Mesenchymal stem cell (in vitro differentiated cells and primary cell): ENCODE measurements around the gene PARVB.
A peak's percentile ranks its signal among the peaks of the same experiment; 100 is the strongest.

Source experiments
- DNase-seq: peaks from one replicate; pipeline ENCODE4 v3.0.0-alpha.2; 2013
- H2AFZ ChIP-seq: one replicate; pipeline ENCODE4 v1.6.1; 2013; ENCODE audit warnings: low read depth, mild to moderate bottlenecking, control low read depth, inconsistent platforms, low read length, moderate library complexity
- H2AK5ac ChIP-seq: 2 replicates; pipeline ENCODE4 v1.6.1; 2013; ENCODE audit warnings: low read length, moderate library complexity, mild to moderate bottlenecking, inconsistent platforms; ENCODE audit not compliant: severe bottlenecking
- H2BK120ac ChIP-seq: one replicate; pipeline ENCODE4 v1.6.1; 2013; ENCODE audit warnings: low read depth, mild to moderate bottlenecking, inconsistent platforms, low read length, moderate library complexity
- H2BK12ac ChIP-seq, 2 experiments: one replicate each; pipeline ENCODE4 v1.6.1; 2013; ENCODE audit warnings: inconsistent platforms in 2 of 2, low read length in 2 of 2, mild to moderate bottlenecking in 2 of 2, moderate library complexity in 2 of 2, control low read depth in 1 of 2
- H2BK15ac ChIP-seq: one replicate; pipeline ENCODE4 v1.6.1; 2013; ENCODE audit warnings: mild to moderate bottlenecking, low read depth, inconsistent platforms; ENCODE audit not compliant: poor library complexity, severe bottlenecking
- H2BK5ac ChIP-seq: 2 replicates; pipeline ENCODE4 v1.6.1; 2013; ENCODE audit warnings: low read depth, mild to moderate bottlenecking, low read length, control low read depth, inconsistent platforms; ENCODE audit not compliant: poor library complexity, severe bottlenecking
- H3K14ac ChIP-seq, 2 experiments: one replicate each; pipeline ENCODE4 v1.6.1; 2013; ENCODE audit warnings: inconsistent platforms in 2 of 2, low read length in 2 of 2, control low read depth in 1 of 2, mild to moderate bottlenecking in 1 of 2, moderate library complexity in 1 of 2
- H3K18ac ChIP-seq, 2 experiments: one replicate each; pipeline ENCODE4 v1.6.1; 2013; ENCODE audit warnings: inconsistent platforms in 2 of 2, low read length in 2 of 2, control low read depth in 1 of 2, low read depth in 1 of 2, mild to moderate bottlenecking in 1 of 2
- H3K23ac ChIP-seq, 2 experiments: one replicate each; pipeline ENCODE4 v1.6.1; 2013; ENCODE audit warnings: inconsistent platforms in 2 of 2, low read length in 2 of 2, mild to moderate bottlenecking in 2 of 2, moderate library complexity in 2 of 2, control low read depth in 1 of 2
- H3K27ac ChIP-seq: 2 replicates; pipeline ENCODE4 v1.5.1; 2013; ENCODE audit warnings: mild to moderate bottlenecking, moderate library complexity, low read length, control low read depth, inconsistent platforms; ENCODE audit not compliant: poor library complexity, severe bottlenecking
- H3K27me3 ChIP-seq, 2 experiments: 2 replicates each; pipeline versions ENCODE4 v1.6.1 to v1.7.0; 2013; ENCODE audit warnings: low read length in 2 of 2, mild to moderate bottlenecking in 2 of 2, moderate library complexity in 2 of 2, control low read depth in 1 of 2, inconsistent platforms in 1 of 2; ENCODE audit not compliant: control insufficient read depth in 1 of 2, insufficient read depth in 1 of 2
- H3K36me3 ChIP-seq, 2 experiments: 2 replicates each; pipeline versions ENCODE4 v1.6.1 to v1.7.0; 2013; ENCODE audit warnings: low read length in 2 of 2, control low read depth in 1 of 2, inconsistent platforms in 1 of 2, low read depth in 1 of 2, mild to moderate bottlenecking in 1 of 2; ENCODE audit not compliant: insufficient read depth in 2 of 2, control insufficient read depth in 1 of 2
- H3K4ac ChIP-seq, 2 experiments: one replicate each; pipeline ENCODE4 v1.6.1; 2013; ENCODE audit warnings: inconsistent platforms in 2 of 2, low read length in 2 of 2, mild to moderate bottlenecking in 2 of 2, moderate library complexity in 2 of 2, control low read depth in 1 of 2, low read depth in 1 of 2
- H3K4me1 ChIP-seq: 2 replicates; pipeline ENCODE4 v1.6.1; 2013; ENCODE audit warnings: low read depth, low read length, control low read depth; ENCODE audit not compliant: control insufficient read depth, insufficient read depth
- H3K4me2 ChIP-seq: 2 replicates; pipeline ENCODE4 v1.6.1; 2013; ENCODE audit warnings: low read length, mild to moderate bottlenecking, inconsistent platforms; ENCODE audit not compliant: poor library complexity, severe bottlenecking
- H3K4me3 ChIP-seq, 2 experiments: 2 replicates each; pipeline versions ENCODE4 v1.5.1 to v1.7.0; 2013; ENCODE audit warnings: low read length in 2 of 2, mild to moderate bottlenecking in 2 of 2, control low read depth in 1 of 2, low read depth in 1 of 2; ENCODE audit not compliant: insufficient read depth in 1 of 2
- H3K79me1 ChIP-seq: replicated peaks from 2 replicates; pipeline ENCODE4 v1.6.1; 2013; ENCODE audit warnings: mild to moderate bottlenecking, control low read depth, low read length, inconsistent platforms; ENCODE audit not compliant: poor library complexity, severe bottlenecking
- H3K9ac ChIP-seq: 2 replicates; pipeline ENCODE4 v1.7.0; 2013; ENCODE audit warnings: mild to moderate bottlenecking, low read length, moderate library complexity
- H3K9me3 ChIP-seq: 2 replicates; pipeline ENCODE4 v1.7.0; 2013; ENCODE audit warnings: mild to moderate bottlenecking, low read length; ENCODE audit not compliant: control insufficient read depth
- H4K8ac ChIP-seq: one replicate; pipeline ENCODE4 v1.6.1; 2013; ENCODE audit warnings: inconsistent platforms, mild to moderate bottlenecking, low read length, moderate library complexity
- H4K91ac ChIP-seq: one replicate; pipeline ENCODE4 v1.6.1; 2013; ENCODE audit warnings: mild to moderate bottlenecking, low read length, inconsistent platforms
- WGBS: methylation state at CpG from one replicate; pipeline ENCODE4 v1.1.7; 2013; ENCODE audit warnings: mixed read lengths; 5-methylcytosine and 5-hydroxymethylcytosine counted together

The PARVB gene

GRCh38 chr22:44142421-44143104 lies 118.5 kb downstream of the PARVB start:
- no peak overlapping the region for H3K23ac ChIP-seq
- WGBS = 88% methylated on average over 16 of the region's 16 CpGs

DNA sequence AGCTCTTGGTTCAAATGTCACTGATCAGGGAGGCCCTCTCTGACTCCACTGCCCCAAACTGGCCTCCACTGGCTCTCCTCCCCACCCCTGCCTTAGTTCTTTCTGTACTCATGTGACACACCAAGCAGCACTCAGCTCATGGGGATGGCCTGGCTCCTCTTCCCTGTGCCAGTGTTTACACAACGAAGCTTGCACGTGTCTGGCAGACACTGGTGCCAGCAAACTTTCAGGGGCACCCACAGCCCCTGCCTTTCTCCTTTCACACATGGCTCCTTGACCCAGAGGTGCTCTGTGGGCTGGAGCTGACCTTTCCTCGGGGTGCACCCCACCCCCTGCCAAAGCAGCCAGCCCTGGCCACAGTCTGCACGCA lies 119.0 kb downstream of the PARVB start:
- no peaks in the 10 kb centered on the region for H3K79me1 ChIP-seq
- 86% methylated on average over 4 of the region's 4 CpGs for WGBS
- no peak overlapping the region for H3K23ac ChIP-seq
- peaks cover 3 to 23% of the 10 kb centered on the region in 2 experiments for H3K36me3 ChIP-seq
- H2BK12ac ChIP-seq = no peak overlapping the region
- H3K14ac ChIP-seq = no peak overlapping the region
- H3K4me3 ChIP-seq = no peak overlapping the region
- H3K9ac ChIP-seq = no peak overlapping the region
- no peak for DNase-seq
- no peak overlapping the region for H2BK5ac ChIP-seq
- no peak overlapping the region for H2AK5ac ChIP-seq
- no peak overlapping the region for H4K91ac ChIP-seq
- peaks cover under 1% of the 10 kb centered on the region for H3K9me3 ChIP-seq
- peaks cover 30% of the 10 kb centered on the region for H3K4me1 ChIP-seq
- H3K27ac ChIP-seq = no peak overlapping the region
- no peak overlapping the region for H3K18ac ChIP-seq
- no peak overlapping the region for H3K4me2 ChIP-seq
- no peak overlapping the region for H4K8ac ChIP-seq
- H2BK15ac ChIP-seq = no peak overlapping the region
- H3K4ac ChIP-seq = no peak overlapping the region
- peaks cover 0 to 11% of the 10 kb centered on the region in 2 experiments for H3K27me3 ChIP-seq
- no peak overlapping the region for H2AFZ ChIP-seq
- H2BK120ac ChIP-seq = peak overlapping the region; percentile 39

More at GRCh38 chr22:44142421-44143104, 118.5 kb downstream of the PARVB start:
- Histone ChIP-seq H3K4me2 (no peak overlapping the region), H3K4me3 (no peak overlapping the region), H2BK5ac (no peak overlapping the region), H3K14ac (no peak overlapping the region), H2BK120ac (no peak overlapping the region), H3K18ac (no peak overlapping the region), H3K27ac (no peak overlapping the region), H3K4ac (no peak overlapping the region), H3K9ac (no peak overlapping the region), H3K4me1 (peaks cover 27% of the 10 kb centered on the region), H4K8ac (no peak overlapping the region), H2AK5ac (no peak overlapping the region), H2AFZ (no peak overlapping the region), H4K91ac (no peak overlapping the region), H3K79me1 (no peaks in the 10 kb centered on the region), H3K9me3 (peaks cover 5% of the 10 kb centered on the region), H3K36me3 (peaks cover 3 to 29% of the 10 kb centered on the region in 2 experiments), H3K27me3 (peaks cover 0 to 11% of the 10 kb centered on the region in 2 experiments), H2BK15ac (no peak overlapping the region), H2BK12ac (no peak overlapping the region)
- no peak for DNase-seq

GRCh38 chr22:44143579-44143978 lies 119.5 kb downstream of the PARVB start:
- Histone ChIP-seq H3K79me1 (no peaks in the 10 kb centered on the region), H3K9me3 (no peaks in the 10 kb centered on the region), H4K91ac (no peak overlapping the region), H3K27ac (no peak overlapping the region), H3K4me2 (no peak overlapping the region), H2AK5ac (no peak overlapping the region), H2BK15ac (no peak overlapping the region), H2BK12ac (no peak overlapping the region), H3K4me3 (no peak overlapping the region), H3K36me3 (peaks cover 3 to 20% of the 10 kb centered on the region in 2 experiments), H3K9ac (no peak overlapping the region), H3K18ac (no peak overlapping the region), H2BK5ac (no peak overlapping the region), H2AFZ (no peak overlapping the region), H4K8ac (no peak overlapping the region), H3K14ac (no peak overlapping the region), H2BK120ac (peak overlapping the region; percentile 39), H3K23ac (no peak overlapping the region), H3K4ac (no peak overlapping the region), H3K4me1 (peaks cover 32% of the 10 kb centered on the region), H3K27me3 (peaks cover 0 to 11% of the 10 kb centered on the region in 2 experiments)
- 76% methylated on average over 9 of the region's 9 CpGs for WGBS
- DNase-seq = no peak

- Histone ChIP-seq H3K27ac (no peak overlapping the region), H3K4me1 (peaks cover 37% of the 10 kb centered on the region), H3K18ac (no peak overlapping the region), H2BK5ac (no peak overlapping the region), H3K4me2 (no peak overlapping the region), H2BK12ac (no peak overlapping the region), H3K14ac (no peak overlapping the region), H2BK120ac (no peak overlapping the region), H3K4me3 (no peak overlapping the region), H3K27me3 (peaks cover 0 to 11% of the 10 kb centered on the region in 2 experiments), H3K23ac (no peak overlapping the region), H4K8ac (no peak overlapping the region), H2BK15ac (no peak overlapping the region), H3K79me1 (no peaks in the 10 kb centered on the region), H4K91ac (no peak overlapping the region), H3K9ac (no peak overlapping the region), H2AK5ac (no peak overlapping the region), H3K36me3 (peaks cover 3 to 14% of the 10 kb centered on the region in 2 experiments), H3K4ac (no peak overlapping the region), H3K9me3 (no peaks in the 10 kb centered on the region), H2AFZ (no peak overlapping the region)
- DNase-seq = no peak
- WGBS = 91% methylated on average over 10 of the region's 10 CpGs
Observed at GRCh38 chr22:44144046-44144569, 120.0 kb downstream of the PARVB start.
